PC-3 (cell line): Measurements from ENCODE around the gene EIF4E2. TPM values are rescaled to one million over a fixed set of nuclear protein-coding genes. Genes with fewer than 3 reads are reported as not detected.
A peak's percentile ranks its signal among the peaks of the same experiment; 100 is the strongest.

Experiments
- ATAC-seq: fragments of 200-7000 bp; cut with Tn5 transposase; 2 replicates; pipeline ENCODE4 v1.9.1; 2020; ENCODE audit warnings: mild to moderate bottlenecking, moderate library complexity
- BruUV-seq: library from RNA; stranded (reverse); fragments of 400-500 nt; replicated peaks from 2 replicates; lab custom pipeline; 2021; lab: Mats Ljungman, UMichigan
- CTCF ChIA-PET: fragments of 300-600 bp; sonication (Branson Sonifier 250); formaldehyde crosslinking; loops from one replicate; lab custom pipeline; 2022; ENCODE audit warnings: antibody characterized with exemption; lab: Charles Lee
- POLR2A ChIA-PET: fragments of 300-600 bp; sonication (Branson Sonifier 250); formaldehyde crosslinking; loops from one replicate; lab custom pipeline; 2022; ENCODE audit warnings: antibody characterized with exemption; ENCODE audit not compliant: unreplicated experiment; lab: Charles Lee
- DNase-seq: peaks from one replicate; pipeline ENCODE4 v3.0.0-alpha.2; 2015
- H2AFZ ChIP-seq: fragments of 300-600 bp; sonication (generic); 2 replicates; pipeline ENCODE4 v1.6.0; 2016; ENCODE audit warnings: antibody characterized with exemption, low read length
- H3F3A ChIP-seq: fragments of 300-600 bp; sonication (generic); one replicate; pipeline ENCODE4 v1.6.0; 2017; ENCODE audit warnings: antibody characterized with exemption, low read length, control low read depth, mild to moderate bottlenecking; ENCODE audit not compliant: unreplicated experiment
- H3K27ac ChIP-seq: fragments of 300-600 bp; sonication (generic); 2 replicates; pipeline ENCODE4 v1.5.1; 2016; ENCODE audit warnings: mild to moderate bottlenecking, low read length
- H3K27me3 ChIP-seq: fragments of 300-600 bp; sonication (generic); 2 replicates; pipeline ENCODE4 v1.6.1; 2016; ENCODE audit warnings: low read length, mixed read lengths
- H3K36me3 ChIP-seq: fragments of 300-600 bp; sonication (generic); 2 replicates; pipeline ENCODE4 v1.6.1; 2016; ENCODE audit warnings: low read depth, mixed run types, low read length, mixed read lengths
- H3K4me1 ChIP-seq: fragments of 300-600 bp; sonication (generic); 2 replicates; pipeline ENCODE4 v1.5.1; 2016; ENCODE audit warnings: low read length; ENCODE audit not compliant: insufficient read depth
- H3K4me2 ChIP-seq: fragments of 300-600 bp; sonication (generic); 2 replicates; pipeline ENCODE4 v1.6.0; 2016; ENCODE audit warnings: low read length
- H3K4me3 ChIP-seq: fragments of 300-600 bp; sonication (generic); 2 replicates; pipeline ENCODE4 v1.5.1; 2016; ENCODE audit warnings: mild to moderate bottlenecking, low read length, mixed read lengths
- H3K79me2 ChIP-seq: fragments of 300-600 bp; sonication (generic); 2 replicates; pipeline ENCODE4 v1.6.1; 2017; ENCODE audit warnings: low read length, mixed read lengths
- H3K9ac ChIP-seq: fragments of 300-600 bp; sonication (generic); 2 replicates; pipeline ENCODE4 v1.6.0; 2016; ENCODE audit warnings: mild to moderate bottlenecking, low read length
- H3K9me2 ChIP-seq: fragments of 300-600 bp; sonication (generic); replicated peaks from 2 replicates; pipeline ENCODE4 v1.6.1; 2016; ENCODE audit warnings: mixed run types, low read length, mixed read lengths
- H3K9me3 ChIP-seq: fragments of 300-600 bp; sonication (generic); 2 replicates; pipeline ENCODE4 v1.6.1; 2016; ENCODE audit warnings: low read length, mixed read lengths
- H4K20me1 ChIP-seq: fragments of 300-600 bp; sonication (generic); 2 replicates; pipeline ENCODE4 v1.6.1; 2016; ENCODE audit warnings: low read length, mixed read lengths
- EZH2 ChIP-seq: fragments of 300-600 bp; sonication (generic); IDR thresholded peaks from one replicate; pipeline ENCODE4 v1.6.1; 2017; ENCODE audit warnings: antibody characterized with exemption, mild to moderate bottlenecking, low read length; ENCODE audit not compliant: unreplicated experiment
- EZH2phosphoT487 ChIP-seq: fragments of 300-600 bp; sonication (generic); IDR thresholded peaks from 2 replicates; pipeline ENCODE4 v1.6.1; 2018; ENCODE audit warnings: mild to moderate bottlenecking, antibody characterized with exemption, low read length, borderline replicate concordance
- intact Hi-C: fragments of 100-400 bp; cut with micrococcal nuclease; formaldehyde crosslinking; loops from 2 replicates; pipeline ENCODE4 v1.9.0; 2023
- total RNA-seq: library from RNA; depleted of rRNA; stranded (reverse); fragments of >200 nt; gene quantifications from 2 replicates; pipeline ENCODE4 v1.2.3, GENCODE V29; 2014
- TF ChIP-seq, protein P1 (sequence below): fragments of 300-600 bp; sonication (generic); conservative IDR thresholded peaks from 2 replicates; pipeline ENCODE4 v1.5.1; 2017; ENCODE audit warnings: antibody characterized with exemption, low read depth, mild to moderate bottlenecking, low read length

EIF4E2 gene
- total RNA-seq, 1 experiment from 2014 or later: 55.1 TPM

GRCh38 chr2:232549655-232550353, 685 bp upstream of the EIF4E2 start:
- intact Hi-C loops: loop anchor here (2.0 kb wide), 1 partner anchor 39 kb away; no protein-coding TSS in a partner anchor
- TSS peak; percentile 55 for BruUV-seq
- CTCF ChIA-PET: interaction anchor here (1.0 kb wide), 1 partner anchor 61 kb away, joined by 3 read pairs; no protein-coding TSS in a partner anchor
- no peak for DNase-seq
- TF ChIP-seq, protein P1, sequence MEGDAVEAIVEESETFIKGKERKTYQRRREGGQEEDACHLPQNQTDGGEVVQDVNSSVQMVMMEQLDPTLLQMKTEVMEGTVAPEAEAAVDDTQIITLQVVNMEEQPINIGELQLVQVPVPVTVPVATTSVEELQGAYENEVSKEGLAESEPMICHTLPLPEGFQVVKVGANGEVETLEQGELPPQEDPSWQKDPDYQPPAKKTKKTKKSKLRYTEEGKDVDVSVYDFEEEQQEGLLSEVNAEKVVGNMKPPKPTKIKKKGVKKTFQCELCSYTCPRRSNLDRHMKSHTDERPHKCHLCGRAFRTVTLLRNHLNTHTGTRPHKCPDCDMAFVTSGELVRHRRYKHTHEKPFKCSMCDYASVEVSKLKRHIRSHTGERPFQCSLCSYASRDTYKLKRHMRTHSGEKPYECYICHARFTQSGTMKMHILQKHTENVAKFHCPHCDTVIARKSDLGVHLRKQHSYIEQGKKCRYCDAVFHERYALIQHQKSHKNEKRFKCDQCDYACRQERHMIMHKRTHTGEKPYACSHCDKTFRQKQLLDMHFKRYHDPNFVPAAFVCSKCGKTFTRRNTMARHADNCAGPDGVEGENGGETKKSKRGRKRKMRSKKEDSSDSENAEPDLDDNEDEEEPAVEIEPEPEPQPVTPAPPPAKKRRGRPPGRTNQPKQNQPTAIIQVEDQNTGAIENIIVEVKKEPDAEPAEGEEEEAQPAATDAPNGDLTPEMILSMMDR: no peak
- no peak for TF ChIP-seq EZH2phosphoT487
- no peak for TF ChIP-seq EZH2
- peak; percentile 9 for ATAC-seq
- POLR2A ChIA-PET: interaction anchor here (1.4 kb wide), 1 partner anchor 18 kb away, joined by 7 read pairs; no protein-coding TSS in a partner anchor
- Histone ChIP-seq H3K9me3 (no peaks in the 10 kb centered on the region), H3K4me1 (peaks cover 7% of the 10 kb centered on the region), H3K36me3 (peaks cover 12% of the 10 kb centered on the region), H3K79me2 (peaks cover 75% of the 10 kb centered on the region), H3K9ac (peak overlapping the region; percentile 97), H3K9me2 (no peaks in the 10 kb centered on the region), H3K4me3 (peak overlapping the region; percentile 89), H2AFZ (peak overlapping the region; percentile 84), H4K20me1 (peaks cover 10% of the 10 kb centered on the region; the same call in 1 of the 2 replicates), H3K4me2 (peak overlapping the region; percentile 100), H3K27ac (peak overlapping the region; percentile 90), H3F3A (no peaks in the 10 kb centered on the region), H3K27me3 (no peaks in the 10 kb centered on the region)

- Histone ChIP-seq H3K9me3 (no peaks in the 10 kb centered on the region), H3K27ac (peak overlapping the region; percentile 90), H4K20me1 (peaks cover 18% of the 10 kb centered on the region; the same call in 1 of the 2 replicates), H3K4me1 (peaks cover 7% of the 10 kb centered on the region), H3K4me2 (peak overlapping the region; percentile 100), H3F3A (no peaks in the 10 kb centered on the region), H3K27me3 (no peaks in the 10 kb centered on the region), H3K36me3 (peaks cover 12% of the 10 kb centered on the region), H3K9me2 (no peaks in the 10 kb centered on the region), H2AFZ (peak overlapping the region; percentile 84), H3K4me3 (peak overlapping the region; percentile 89), H3K79me2 (peaks cover 87% of the 10 kb centered on the region), H3K9ac (peak overlapping the region; percentile 97)
- TF ChIP-seq, protein P1: no peak
- TF ChIP-seq EZH2phosphoT487 (no peak), EZH2 (no peak)
- DNase-seq (no peak), ATAC-seq (peak; percentile 21)
- intact Hi-C loops: loop anchor here (2.0 kb wide), 1 partner anchor 38 kb away; no protein-coding TSS in a partner anchor
- ChIA-PET POLR2A (interaction anchor here (1.4 kb wide), 1 partner anchor 17 kb away, joined by 7 read pairs; no protein-coding TSS in a partner anchor), CTCF (interaction anchor here (0.6 kb wide), 1 partner anchor 174 kb away, joined by 3 read pairs; no protein-coding TSS in a partner anchor)
- BruUV-seq: TSS peak; percentile 54
Observed at GRCh38 chr2:232551250-232551638, 755 bp downstream of the EIF4E2 start.
